CD14-positive monocyte (primary cell): ENCODE results near the gene MYO18A. TPM values are rescaled to one million over a fixed set of nuclear protein-coding genes. Genes with fewer than 3 reads are reported as not detected.
A peak's percentile ranks its signal among the peaks of the same experiment; 100 is the strongest.

Experiments
- DNase-seq, 3 donors: peaks; one replicate each; pipeline ENCODE4 v3.0.0-alpha.2; 2011 to 2022
- H2AFZ ChIP-seq: 2 replicates; pipeline ENCODE4 v1.6.0; 2012; ENCODE audit warnings: mild to moderate bottlenecking, low read depth, low read length, inconsistent platforms; ENCODE audit not compliant: insufficient read depth, poor library complexity, severe bottlenecking
- H3K27ac ChIP-seq, 2 donors: 1 replicate in 1 of 2; 2 replicates in 1 of 2; pipeline ENCODE4 v1.5.1; 2012 to 2013; ENCODE audit warnings: low read length in 2 of 2, control low read depth in 1 of 2, inconsistent platforms in 1 of 2, low read depth in 1 of 2, mild to moderate bottlenecking in 1 of 2
- H3K27me3 ChIP-seq, 2 donors: one replicate each; pipeline versions ENCODE4 v1.6.0 to v1.6.1; 2011 to 2013; ENCODE audit warnings: low read length in 2 of 2; ENCODE audit not compliant: control insufficient read depth in 2 of 2, insufficient read depth in 2 of 2
- H3K36me3 ChIP-seq, 2 donors: replicated peaks in 1 of 2; 1 replicate in 1 of 2; 2 replicates in 1 of 2; pipeline versions ENCODE4 v1.5.1 to v1.6.1; 2012 to 2013; ENCODE audit warnings: low read length in 2 of 2, control low read depth in 1 of 2, inconsistent platforms in 1 of 2, mild to moderate bottlenecking in 1 of 2; ENCODE audit not compliant: insufficient read depth in 2 of 2, control insufficient read depth in 1 of 2
- H3K4me1 ChIP-seq, 2 donors: 1 replicate in 1 of 2; 2 replicates in 1 of 2; pipeline versions ENCODE4 v1.5.1 to v1.6.1; 2012 to 2013; ENCODE audit warnings: low read length in 2 of 2, control low read depth in 1 of 2, inconsistent platforms in 1 of 2, mild to moderate bottlenecking in 1 of 2, moderate library complexity in 1 of 2; ENCODE audit not compliant: insufficient read depth in 2 of 2, control insufficient read depth in 1 of 2
- H3K4me2 ChIP-seq: replicated peaks from 2 replicates; pipeline ENCODE3; 2012; ENCODE audit warnings: low read length, moderate library complexity, mild to moderate bottlenecking; ENCODE audit not compliant: poor library complexity, severe bottlenecking; ENCODE audit errors: extremely low read depth
- H3K4me3 ChIP-seq, 3 experiments: fragments of 200-600 bp in 1 of 3; sonication (generic) in 1 of 3; replicated peaks in 1 of 3; 1 replicate in 2 of 3; 2 replicates in 1 of 3; pipeline ENCODE4 v1.5.1; 2011 to 2013; ENCODE audit warnings: low read length in 3 of 3, mild to moderate bottlenecking in 3 of 3, control low read depth in 2 of 3, low read depth in 2 of 3, inconsistent platforms in 1 of 3, moderate library complexity in 1 of 3
- H3K79me2 ChIP-seq: 2 replicates; pipeline ENCODE4 v1.6.0; 2012; ENCODE audit warnings: mild to moderate bottlenecking, control low read depth, inconsistent platforms, low read length, moderate library complexity; ENCODE audit not compliant: insufficient read depth
- H3K9ac ChIP-seq: 2 replicates; pipeline ENCODE4 v1.6.0; 2017; ENCODE audit warnings: low read length, mild to moderate bottlenecking; ENCODE audit not compliant: insufficient read depth, poor library complexity, severe bottlenecking
- H3K9me3 ChIP-seq, 2 donors: replicated peaks in 1 of 2; 1 replicate in 1 of 2; 2 replicates in 1 of 2; pipeline versions ENCODE4 v1.5.1 to v1.6.1; 2012 to 2013; ENCODE audit warnings: low read length in 2 of 2, control low read depth in 1 of 2; ENCODE audit not compliant: control insufficient read depth in 1 of 2, insufficient read depth in 1 of 2
- H4K20me1 ChIP-seq: 2 replicates; pipeline ENCODE4 v1.6.0; 2012; ENCODE audit warnings: mild to moderate bottlenecking, low read length, control low read depth, moderate library complexity; ENCODE audit not compliant: insufficient read depth
- H3K27ac Mint-ChIP-seq, 7 donors: one replicate each; pipeline ENCODE4 v1.8.0; 2020; ENCODE audit warnings: mild to moderate bottlenecking in 7 of 7, mixed read lengths in 7 of 7, moderate library complexity in 6 of 7, inconsistent platforms in 2 of 7
- H3K27me3 Mint-ChIP-seq, 3 donors: one replicate each; pipeline ENCODE4 v1.8.0; 2021 to 2022; ENCODE audit warnings: low read depth in 3 of 3, mild to moderate bottlenecking in 3 of 3, mixed read lengths in 3 of 3, moderate library complexity in 3 of 3, inconsistent platforms in 1 of 3
- H3K36me3 Mint-ChIP-seq, 2 donors: one replicate each; pipeline ENCODE4 v1.8.0; 2020; ENCODE audit warnings: mixed read lengths in 2 of 2, inconsistent platforms in 1 of 2, mild to moderate bottlenecking in 1 of 2
- H3K4me1 Mint-ChIP-seq: one replicate; pipeline ENCODE4 v1.8.0; 2020; ENCODE audit warnings: mild to moderate bottlenecking, mixed read lengths
- H3K4me3 Mint-ChIP-seq, 2 donors: one replicate each; pipeline ENCODE4 v1.8.0; 2020; ENCODE audit warnings: mild to moderate bottlenecking in 2 of 2, mixed read lengths in 2 of 2, moderate library complexity in 1 of 2
- H3K9me3 Mint-ChIP-seq, 7 donors: one replicate each; pipeline ENCODE4 v1.8.0; 2020 to 2022; ENCODE audit warnings: mixed read lengths in 7 of 7, mild to moderate bottlenecking in 6 of 7, moderate library complexity in 6 of 7, inconsistent platforms in 2 of 7
- WGBS: methylation state at CpG from one replicate; pipeline ENCODE4 v1.1.5; 2013; ENCODE audit warnings: missing lambda C conversion rate; ENCODE audit not compliant: insufficient coverage; 5-methylcytosine and 5-hydroxymethylcytosine counted together
- intact Hi-C, 2 donors: fragments of 100-400 bp; cut with micrococcal nuclease; formaldehyde crosslinking; loops; one replicate each; pipeline versions ENCODE4 v1.15.0 to v1.15.1; 2023
- polyA plus RNA-seq, 3 donors: library from polyadenylated mRNA; depleted of rRNA in 1 of 3; unstranded in 2 of 3; stranded (reverse) in 1 of 3; fragments of 300-500 nt in 2 of 3; fragments of >200 nt in 1 of 3; fragmentation: Illumina TruSeq in 2 of 3; gene quantifications; 1 replicate in 2 of 3; 2 replicates in 1 of 3; pipeline ENCODE4 v1.2.3, GENCODE V29; 2012 to 2021
- TF ChIP-seq, protein P1 (sequence below): fragments of 200-600 bp; IDR thresholded peaks from one replicate; pipeline ENCODE4 v1.8.0; 2022; ENCODE audit warnings: antibody characterized with exemption, mild to moderate bottlenecking

Gene MYO18A
- polyA plus RNA-seq, 3 donors: 6.3 to 40.2 (median 11.0) TPM

DNA sequence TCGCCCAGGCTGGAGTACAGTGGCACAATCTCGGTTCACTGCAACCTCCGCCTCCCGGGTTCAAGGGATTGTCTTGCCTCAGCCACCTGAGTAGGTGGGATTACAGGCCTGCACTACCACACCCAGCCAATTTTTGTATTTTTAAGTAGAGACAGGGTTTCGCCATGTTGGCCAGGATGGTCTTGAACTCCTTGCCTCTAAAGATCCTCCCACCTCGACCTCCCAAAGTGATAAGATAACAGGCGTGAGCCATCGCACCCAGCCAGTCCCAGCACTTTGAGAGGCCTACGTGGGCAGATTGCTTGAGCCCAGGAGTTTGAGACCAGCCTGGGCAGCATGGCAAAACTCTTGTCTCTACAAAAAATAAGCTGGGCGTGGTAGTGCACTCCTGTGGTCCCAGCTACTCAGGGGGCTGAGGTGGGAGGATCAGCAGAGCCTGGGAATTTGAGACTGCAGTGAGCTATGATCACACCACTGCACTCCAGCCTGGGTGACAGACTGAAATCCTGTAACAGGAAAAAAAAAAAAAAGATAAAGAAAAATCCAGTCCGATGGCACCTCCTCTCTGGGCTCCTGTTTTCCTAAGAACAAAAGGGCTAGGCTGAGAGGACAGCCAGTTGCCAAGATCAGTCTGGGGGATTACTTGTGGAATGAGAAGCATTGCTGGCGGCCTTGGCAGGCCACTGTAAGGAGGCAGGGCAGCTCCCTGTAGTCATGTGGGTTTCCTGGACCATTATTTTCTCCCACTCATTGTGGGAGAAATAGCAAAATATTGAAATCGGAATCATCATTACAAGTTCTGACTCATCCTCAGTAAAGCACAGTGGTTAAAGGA lies 140.2 kb downstream of the MYO18A start:
- peaks cover 2 to 7% (median 4%) of the 10 kb centered on the region in 7 donors for H3K9me3 Mint-ChIP-seq
- WGBS: 97% methylated on average over 6 of the region's 13 CpGs
- peaks cover 40% of the 10 kb centered on the region for H3K4me1 Mint-ChIP-seq
- peak overlapping the region in 1 of 7 donors; percentile 45 for H3K27ac Mint-ChIP-seq
- TF ChIP-seq, protein P1, sequence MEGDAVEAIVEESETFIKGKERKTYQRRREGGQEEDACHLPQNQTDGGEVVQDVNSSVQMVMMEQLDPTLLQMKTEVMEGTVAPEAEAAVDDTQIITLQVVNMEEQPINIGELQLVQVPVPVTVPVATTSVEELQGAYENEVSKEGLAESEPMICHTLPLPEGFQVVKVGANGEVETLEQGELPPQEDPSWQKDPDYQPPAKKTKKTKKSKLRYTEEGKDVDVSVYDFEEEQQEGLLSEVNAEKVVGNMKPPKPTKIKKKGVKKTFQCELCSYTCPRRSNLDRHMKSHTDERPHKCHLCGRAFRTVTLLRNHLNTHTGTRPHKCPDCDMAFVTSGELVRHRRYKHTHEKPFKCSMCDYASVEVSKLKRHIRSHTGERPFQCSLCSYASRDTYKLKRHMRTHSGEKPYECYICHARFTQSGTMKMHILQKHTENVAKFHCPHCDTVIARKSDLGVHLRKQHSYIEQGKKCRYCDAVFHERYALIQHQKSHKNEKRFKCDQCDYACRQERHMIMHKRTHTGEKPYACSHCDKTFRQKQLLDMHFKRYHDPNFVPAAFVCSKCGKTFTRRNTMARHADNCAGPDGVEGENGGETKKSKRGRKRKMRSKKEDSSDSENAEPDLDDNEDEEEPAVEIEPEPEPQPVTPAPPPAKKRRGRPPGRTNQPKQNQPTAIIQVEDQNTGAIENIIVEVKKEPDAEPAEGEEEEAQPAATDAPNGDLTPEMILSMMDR: no peak
- peaks cover 3 to 14% (median 10%) of the 10 kb centered on the region in 3 donors for H3K27me3 Mint-ChIP-seq
- Histone ChIP-seq H3K4me2 (no peak overlapping the region), H3K36me3 (no peaks in the 10 kb centered on the region), H4K20me1 (no peaks in the 10 kb centered on the region), H3K27me3 (peaks cover 11 to 31% of the 10 kb centered on the region in 2 donors), H3K27ac (no peak overlapping the region), H2AFZ (no peak overlapping the region), H3K4me1 (peaks cover 37 to 39% of the 10 kb centered on the region in 2 donors), H3K9ac (no peak overlapping the region), H3K79me2 (no peaks in the 10 kb centered on the region), H3K4me3 (no peak overlapping the region), H3K9me3 (peaks cover 0 to 6% of the 10 kb centered on the region in 2 donors)
- no peak overlapping the region for H3K4me3 Mint-ChIP-seq
- H3K36me3 Mint-ChIP-seq: peaks cover 3 to 4% of the 10 kb centered on the region in 2 donors
- DNase-seq: no peak
- intact Hi-C loops: no loop called here

DNA sequence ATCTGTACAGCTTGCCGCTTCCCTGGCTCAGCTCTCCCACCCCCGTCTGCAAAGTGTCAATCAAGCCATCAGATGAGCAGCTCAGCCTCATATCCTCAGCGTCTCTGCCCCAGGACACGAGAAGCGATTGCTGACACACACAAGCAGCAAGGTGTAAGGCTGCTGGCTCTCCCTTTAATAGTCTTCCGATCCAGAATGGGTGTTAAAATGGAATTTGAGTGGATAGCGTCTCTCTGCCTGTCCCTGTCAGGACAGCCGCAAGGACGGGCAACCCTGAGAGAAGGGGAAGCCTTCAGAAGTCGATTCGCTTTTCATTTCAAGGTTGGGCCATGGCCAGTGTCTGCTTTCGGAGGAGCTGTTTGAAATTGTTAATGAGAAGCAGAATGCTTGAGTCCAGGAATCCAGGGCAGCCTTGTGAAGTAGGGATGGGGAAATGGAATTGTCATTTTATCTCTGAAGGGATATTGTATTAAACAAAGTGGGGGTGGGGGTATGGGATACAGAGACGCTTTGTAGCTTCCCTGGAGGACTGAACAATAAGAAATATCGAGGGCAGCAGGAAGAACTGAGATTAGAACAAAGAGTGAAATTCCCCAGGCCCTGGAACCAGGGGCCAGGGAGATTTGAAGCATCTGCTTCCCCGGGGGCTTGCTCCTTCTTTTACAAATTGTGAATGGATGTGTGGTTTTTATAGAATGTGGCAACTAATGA lies 142.0 kb downstream of the MYO18A start:
- H3K27me3 Mint-ChIP-seq: peaks cover 3 to 21% (median 18%) of the 10 kb centered on the region in 3 donors
- peaks cover 21 to 24% of the 10 kb centered on the region in 2 donors for H3K4me1 ChIP-seq
- H3K4me3 Mint-ChIP-seq: no peak overlapping the region
- TF ChIP-seq, protein P1: no peak
- no peak overlapping the region for H3K27ac Mint-ChIP-seq
- H3K4me1 Mint-ChIP-seq: peaks cover 27% of the 10 kb centered on the region
- no peak overlapping the region for H2AFZ ChIP-seq
- H3K9me3 Mint-ChIP-seq: peaks cover 9 to 18% (median 16%) of the 10 kb centered on the region in 7 donors
- H3K36me3 Mint-ChIP-seq: peaks cover 4 to 5% of the 10 kb centered on the region in 2 donors
- intact Hi-C loops: no loop called here
- no peak overlapping the region for H3K27ac ChIP-seq
- WGBS: 59% methylated on average over 14 of the region's 15 CpGs
- DNase-seq: no peak
- H3K9me3 ChIP-seq: peaks cover 4 to 14% of the 10 kb centered on the region in 2 donors
- H3K9ac ChIP-seq: no peak overlapping the region
- H3K27me3 ChIP-seq: peaks cover 14 to 31% of the 10 kb centered on the region in 2 donors
- H3K4me2 ChIP-seq: no peak overlapping the region
- H4K20me1 ChIP-seq: no peaks in the 10 kb centered on the region
- H3K79me2 ChIP-seq: no peaks in the 10 kb centered on the region
- no peaks in the 10 kb centered on the region for H3K36me3 ChIP-seq
- H3K4me3 ChIP-seq: no peak overlapping the region
